Measurements from ENCODE around the gene PTGER4.

The PTGER4 gene

DNA sequence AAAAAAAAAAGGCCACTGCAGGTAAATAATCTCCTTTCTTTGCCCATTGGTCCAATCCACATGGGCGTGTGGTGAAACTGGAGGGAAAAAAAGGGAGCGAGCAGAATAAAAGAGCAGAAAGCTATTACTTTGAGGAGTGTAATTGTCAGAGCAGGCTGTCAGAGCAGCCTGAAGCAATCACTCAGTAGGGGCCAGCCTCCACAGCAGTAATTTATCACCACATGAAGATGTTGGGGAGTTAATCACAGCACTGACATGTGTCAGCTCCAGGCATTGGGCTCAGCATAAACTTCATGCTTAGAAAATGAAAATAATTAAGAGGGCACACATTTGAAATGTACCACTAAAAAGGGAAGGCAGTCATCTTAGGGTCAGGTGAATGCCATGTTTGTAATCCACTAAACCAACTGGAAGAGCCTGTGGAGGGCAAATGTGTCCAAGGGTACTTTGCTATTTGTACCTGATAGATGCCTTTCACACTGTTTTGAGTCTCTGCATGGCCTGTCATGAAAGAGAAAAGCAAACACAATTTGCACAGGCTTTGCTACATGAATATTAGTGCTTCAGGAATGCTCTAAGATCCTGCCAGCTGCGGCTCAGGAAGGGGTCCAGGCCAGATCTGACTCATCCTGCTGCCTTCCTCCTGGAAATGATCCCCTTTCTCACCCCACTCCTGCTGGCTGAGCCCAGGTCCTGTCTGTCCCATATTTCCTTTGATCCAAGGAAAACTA is 2.9 kb upstream of the PTGER4 start:
- WGBS, 2 donors (ENCODE audit: extremely low coverage in 2 of 2, insufficient read length in 2 of 2, insufficient replicate concordance in 1 of 2): no CpG with 5 or more reads among the region's 3 CpGs
- H2BK120ac ChIP-seq (ENCODE audit: low read depth, low read length): no peak overlapping the region
- H2BK12ac ChIP-seq (ENCODE audit: low read length): no peak overlapping the region
- no peak overlapping the region for H3K9ac ChIP-seq (ENCODE audit: low read depth, low read length, poor library complexity)
- no peak overlapping the region for H2BK5ac ChIP-seq (ENCODE audit: low read length)
- H3K4me2 ChIP-seq (ENCODE audit: insufficient read depth, low read length, poor library complexity, severe bottlenecking): no peak overlapping the region
- no peak overlapping the region for H3K14ac ChIP-seq (ENCODE audit: low read length)
- H4K8ac ChIP-seq (ENCODE audit: low read depth, low read length): no peak overlapping the region
- H3K27me3 ChIP-seq (ENCODE audit: control insufficient read depth in 3 of 3, insufficient read depth in 3 of 3, low read depth in 1 of 3, low read length in 3 of 3): peaks cover 15 to 61% (median 22%) of the 10 kb centered on the region in 3 experiments
- no peaks in the 10 kb centered on the region for H3K79me1 ChIP-seq (ENCODE audit: low read depth, low read length)
- no peak overlapping the region for H2AK5ac ChIP-seq (ENCODE audit: low read depth, low read length)
- no peak overlapping the region for H4K91ac ChIP-seq (ENCODE audit: low read depth, low read length, poor library complexity)
- H3K36me3 ChIP-seq (replicated peaks in 1 of 2; ENCODE audit: control insufficient read depth in 2 of 2, insufficient read depth in 2 of 2, low read length in 2 of 2): no peaks in the 10 kb centered on the region
- no peak overlapping the region for H3K4me3 ChIP-seq (ENCODE audit: low read length in 2 of 2)
- no peak overlapping the region for H3K27ac ChIP-seq (replicated peaks; ENCODE audit: low read length)
- H3K4ac ChIP-seq (ENCODE audit: low read length): no peak overlapping the region
- H3K9me3 ChIP-seq (replicated peaks in 1 of 2; ENCODE audit: control insufficient read depth in 2 of 2, insufficient read depth in 1 of 2, low read depth in 1 of 2, low read length in 2 of 2): peaks cover 2 to 4% of the 10 kb centered on the region in 2 donors
- H2BK15ac ChIP-seq (ENCODE audit: low read length): no peak overlapping the region
- H3K23ac ChIP-seq (ENCODE audit: low read depth, low read length, poor library complexity): no peak overlapping the region
- H3K18ac ChIP-seq (ENCODE audit: low read length): no peak overlapping the region
- peaks cover 3 to 12% of the 10 kb centered on the region in 2 donors for H3K4me1 ChIP-seq (ENCODE audit: control insufficient read depth in 2 of 2, insufficient read depth in 1 of 2, low read depth in 1 of 2, low read length in 2 of 2)
- H2AFZ ChIP-seq (ENCODE audit: low read length): no peak overlapping the region
- DNase-seq (ENCODE audit: low spot score): no peak

DNA sequence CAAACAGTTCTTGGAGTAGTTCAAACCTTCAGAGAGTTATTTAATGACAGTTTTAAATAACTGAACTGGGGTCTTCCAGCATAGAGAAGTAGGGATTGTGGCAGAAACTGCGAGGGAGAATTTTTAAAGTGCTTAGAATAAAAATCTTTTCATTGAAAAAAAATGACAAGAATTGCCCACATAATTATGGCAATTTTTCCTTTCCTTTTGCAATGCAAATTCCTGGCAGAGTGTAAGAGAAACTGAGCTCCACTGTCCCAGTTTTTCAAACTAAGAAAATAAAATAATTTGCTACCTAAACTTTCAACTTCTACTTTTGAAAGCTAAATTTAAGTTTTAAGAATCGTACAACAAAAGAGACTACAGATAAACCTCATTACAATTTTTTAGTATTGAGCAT is 2.3 kb upstream of the PTGER4 start:
- no peak overlapping the region for H2BK12ac ChIP-seq (ENCODE audit: low read length)
- no peak overlapping the region for H2BK120ac ChIP-seq (ENCODE audit: low read depth, low read length)
- no peak overlapping the region for H3K18ac ChIP-seq (ENCODE audit: low read length)
- peaks cover 3 to 13% of the 10 kb centered on the region in 2 donors for H3K4me1 ChIP-seq (ENCODE audit: control insufficient read depth in 2 of 2, insufficient read depth in 1 of 2, low read depth in 1 of 2, low read length in 2 of 2)
- no peak overlapping the region for H3K14ac ChIP-seq (ENCODE audit: low read length)
- H3K27me3 ChIP-seq (ENCODE audit: control insufficient read depth in 3 of 3, insufficient read depth in 3 of 3, low read depth in 1 of 3, low read length in 3 of 3): peaks cover 20 to 68% (median 28%) of the 10 kb centered on the region in 3 experiments
- no peak overlapping the region for H4K91ac ChIP-seq (ENCODE audit: low read depth, low read length, poor library complexity)
- no peak overlapping the region for H2AFZ ChIP-seq (ENCODE audit: low read length)
- no peaks in the 10 kb centered on the region for H3K36me3 ChIP-seq (replicated peaks in 1 of 2; ENCODE audit: control insufficient read depth in 2 of 2, insufficient read depth in 2 of 2, low read length in 2 of 2)
- H3K79me1 ChIP-seq (ENCODE audit: low read depth, low read length): no peaks in the 10 kb centered on the region
- no peak overlapping the region for H3K27ac ChIP-seq (replicated peaks; ENCODE audit: low read length)
- no peak overlapping the region for H4K8ac ChIP-seq (ENCODE audit: low read depth, low read length)
- H2BK15ac ChIP-seq (ENCODE audit: low read length): no peak overlapping the region
- H3K23ac ChIP-seq (ENCODE audit: low read depth, low read length, poor library complexity): no peak overlapping the region
- peaks cover 2 to 9% of the 10 kb centered on the region in 2 donors for H3K9me3 ChIP-seq (replicated peaks in 1 of 2; ENCODE audit: control insufficient read depth in 2 of 2, insufficient read depth in 1 of 2, low read depth in 1 of 2, low read length in 2 of 2)
- H3K9ac ChIP-seq (ENCODE audit: low read depth, low read length, poor library complexity): no peak overlapping the region
- no CpG with 5 or more reads among the region's 2 CpGs for WGBS, 2 donors (ENCODE audit: extremely low coverage in 2 of 2, insufficient read length in 2 of 2, insufficient replicate concordance in 1 of 2)
- no peak overlapping the region for H2AK5ac ChIP-seq (ENCODE audit: low read depth, low read length)
- no peak overlapping the region for H3K4me3 ChIP-seq (ENCODE audit: low read length in 2 of 2)
- no peak overlapping the region for H3K4me2 ChIP-seq (ENCODE audit: insufficient read depth, low read length, poor library complexity, severe bottlenecking)
- no peak for DNase-seq (ENCODE audit: low spot score)
- no peak overlapping the region for H3K4ac ChIP-seq (ENCODE audit: low read length)
- H2BK5ac ChIP-seq (ENCODE audit: low read length): no peak overlapping the region

DNA sequence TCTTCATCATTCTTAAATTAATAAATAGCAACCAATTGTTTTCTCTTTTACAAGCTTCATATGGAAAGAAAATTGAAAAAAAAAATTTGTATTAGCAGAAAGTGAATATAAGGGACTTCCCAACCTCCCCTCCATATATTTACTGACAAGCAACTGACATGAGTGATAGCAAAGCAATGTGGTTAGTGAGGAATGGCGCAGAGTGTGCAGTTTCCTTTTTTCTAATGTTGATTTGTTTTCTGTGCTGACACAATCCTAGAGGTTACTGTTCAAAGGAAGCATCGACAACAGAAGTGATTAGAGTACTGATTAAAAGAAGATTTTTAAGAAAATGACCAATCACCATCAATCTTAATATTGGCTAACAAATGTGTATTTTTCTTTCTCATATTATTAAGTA is 1.7 kb upstream of the PTGER4 start:
- no peak overlapping the region for H3K27ac ChIP-seq (replicated peaks; ENCODE audit: low read length)
- no peak overlapping the region for H3K4ac ChIP-seq (ENCODE audit: low read length)
- no peak overlapping the region for H3K18ac ChIP-seq (ENCODE audit: low read length)
- no peak overlapping the region for H3K23ac ChIP-seq (ENCODE audit: low read depth, low read length, poor library complexity)
- no peak overlapping the region for H4K91ac ChIP-seq (ENCODE audit: low read depth, low read length, poor library complexity)
- peaks cover 23 to 74% (median 31%) of the 10 kb centered on the region in 3 experiments for H3K27me3 ChIP-seq (ENCODE audit: control insufficient read depth in 3 of 3, insufficient read depth in 3 of 3, low read depth in 1 of 3, low read length in 3 of 3)
- H3K14ac ChIP-seq (ENCODE audit: low read length): no peak overlapping the region
- H3K9ac ChIP-seq (ENCODE audit: low read depth, low read length, poor library complexity): no peak overlapping the region
- H2BK120ac ChIP-seq (ENCODE audit: low read depth, low read length): no peak overlapping the region
- H2AK5ac ChIP-seq (ENCODE audit: low read depth, low read length): no peak overlapping the region
- no peak overlapping the region for H2BK5ac ChIP-seq (ENCODE audit: low read length)
- no peak overlapping the region for H4K8ac ChIP-seq (ENCODE audit: low read depth, low read length)
- H3K4me3 ChIP-seq (ENCODE audit: low read length in 2 of 2): no peak overlapping the region
- H2AFZ ChIP-seq (ENCODE audit: low read length): no peak overlapping the region
- no peak for DNase-seq (ENCODE audit: low spot score)
- H3K79me1 ChIP-seq (ENCODE audit: low read depth, low read length): no peaks in the 10 kb centered on the region
- H2BK15ac ChIP-seq (ENCODE audit: low read length): no peak overlapping the region
- H3K9me3 ChIP-seq (replicated peaks in 1 of 2; ENCODE audit: control insufficient read depth in 2 of 2, insufficient read depth in 1 of 2, low read depth in 1 of 2, low read length in 2 of 2): peaks cover 4 to 9% of the 10 kb centered on the region in 2 donors
- H3K4me1 ChIP-seq (ENCODE audit: control insufficient read depth in 2 of 2, insufficient read depth in 1 of 2, low read depth in 1 of 2, low read length in 2 of 2): peaks cover 3 to 13% of the 10 kb centered on the region in 2 donors
- no CpG with 5 or more reads among the region's 2 CpGs for WGBS, 2 donors (ENCODE audit: extremely low coverage in 2 of 2, insufficient read length in 2 of 2, insufficient replicate concordance in 1 of 2)
- H2BK12ac ChIP-seq (ENCODE audit: low read length): no peak overlapping the region
- H3K36me3 ChIP-seq (replicated peaks in 1 of 2; ENCODE audit: control insufficient read depth in 2 of 2, insufficient read depth in 2 of 2, low read length in 2 of 2): no peaks in the 10 kb centered on the region
- H3K4me2 ChIP-seq (ENCODE audit: insufficient read depth, low read length, poor library complexity, severe bottlenecking): no peak overlapping the region

DNA sequence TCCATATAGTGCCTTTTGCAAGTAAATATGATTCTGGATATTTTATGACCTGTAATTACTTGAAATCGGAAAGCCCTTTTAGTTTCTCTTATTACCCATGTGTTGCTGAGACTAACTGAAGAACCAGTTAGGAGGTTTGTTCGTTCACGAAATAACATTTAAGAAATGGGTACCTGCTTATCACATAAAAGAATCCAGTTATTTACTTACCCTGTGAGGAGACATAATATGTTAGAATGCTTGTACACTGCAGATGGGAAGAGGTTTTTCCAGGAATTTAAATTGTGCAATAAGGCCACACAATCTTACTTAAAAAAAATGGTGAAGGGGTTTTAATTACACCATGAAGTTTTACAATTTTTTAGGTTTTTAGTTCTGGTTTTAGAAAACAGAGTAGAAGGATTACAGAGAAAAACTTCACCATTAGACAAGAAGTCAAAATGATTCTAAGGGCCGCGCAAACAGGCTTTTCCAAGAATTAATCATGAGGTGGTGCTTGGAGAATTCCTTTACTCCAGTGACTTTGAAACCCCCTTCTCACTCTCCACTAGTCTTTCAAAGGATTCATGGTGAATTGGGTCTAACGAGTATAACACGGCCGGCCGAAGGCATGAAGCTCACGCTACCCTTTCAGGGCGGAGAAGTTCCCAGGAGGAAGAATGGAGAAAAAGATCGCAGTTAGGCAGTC is 1.1 kb upstream of the PTGER4 start:
- Histone ChIP-seq H3K4me1 (ENCODE audit: control insufficient read depth in 2 of 2, insufficient read depth in 1 of 2, low read depth in 1 of 2, low read length in 2 of 2) (peaks cover 3 to 13% of the 10 kb centered on the region in 2 donors), H3K9me3 (replicated peaks in 1 of 2; ENCODE audit: control insufficient read depth in 2 of 2, insufficient read depth in 1 of 2, low read depth in 1 of 2, low read length in 2 of 2) (peaks cover 4 to 9% of the 10 kb centered on the region in 2 donors), H3K36me3 (replicated peaks in 1 of 2; ENCODE audit: control insufficient read depth in 2 of 2, insufficient read depth in 2 of 2, low read length in 2 of 2) (no peaks in the 10 kb centered on the region), H3K79me1 (ENCODE audit: low read depth, low read length) (no peaks in the 10 kb centered on the region), H3K23ac (ENCODE audit: low read depth, low read length, poor library complexity) (no peak overlapping the region), H2BK120ac (ENCODE audit: low read depth, low read length) (no peak overlapping the region), H3K18ac (ENCODE audit: low read length) (no peak overlapping the region), H3K27ac (replicated peaks; ENCODE audit: low read length) (no peak overlapping the region), H3K4me2 (ENCODE audit: insufficient read depth, low read length, poor library complexity, severe bottlenecking) (peak overlapping the region; percentile 60), H3K4me3 (ENCODE audit: low read length in 2 of 2) (peak overlapping the region; percentile 57 to 90), H2BK12ac (ENCODE audit: low read length) (no peak overlapping the region), H2BK5ac (ENCODE audit: low read length) (no peak overlapping the region), H3K4ac (ENCODE audit: low read length) (no peak overlapping the region), H2AFZ (ENCODE audit: low read length) (peak overlapping the region; percentile 98), H3K9ac (ENCODE audit: low read depth, low read length, poor library complexity) (no peak overlapping the region), H3K14ac (ENCODE audit: low read length) (no peak overlapping the region), H2AK5ac (ENCODE audit: low read depth, low read length) (no peak overlapping the region), H3K27me3 (ENCODE audit: control insufficient read depth in 3 of 3, insufficient read depth in 3 of 3, low read depth in 1 of 3, low read length in 3 of 3) (peaks cover 23 to 79% (median 31%) of the 10 kb centered on the region in 3 experiments), H4K8ac (ENCODE audit: low read depth, low read length) (no peak overlapping the region), H2BK15ac (ENCODE audit: low read length) (no peak overlapping the region), H4K91ac (ENCODE audit: low read depth, low read length, poor library complexity) (no peak overlapping the region)
- WGBS, 2 donors (ENCODE audit: extremely low coverage in 2 of 2, insufficient read length in 2 of 2, insufficient replicate concordance in 1 of 2): no CpG with 5 or more reads among the region's 12 CpGs
- no peak for DNase-seq (ENCODE audit: low spot score)
